HG03108 (cell line): Measurements from ENCODE around the gene ANKRD52.
"Not testable (repeated sequence)": the region's sequence is repeated elsewhere in the genome, so short reads cannot be mapped to it uniquely, and the experiment has no call there.

Source experiments
- ATAC-seq: cut with Tn5 transposase; IDR thresholded peaks from one replicate; pipeline ENCODE4 v1.9.1; 2021; ENCODE audit warnings: moderate library complexity; ENCODE audit not compliant: unreplicated experiment

Gene ANKRD52

DNA sequence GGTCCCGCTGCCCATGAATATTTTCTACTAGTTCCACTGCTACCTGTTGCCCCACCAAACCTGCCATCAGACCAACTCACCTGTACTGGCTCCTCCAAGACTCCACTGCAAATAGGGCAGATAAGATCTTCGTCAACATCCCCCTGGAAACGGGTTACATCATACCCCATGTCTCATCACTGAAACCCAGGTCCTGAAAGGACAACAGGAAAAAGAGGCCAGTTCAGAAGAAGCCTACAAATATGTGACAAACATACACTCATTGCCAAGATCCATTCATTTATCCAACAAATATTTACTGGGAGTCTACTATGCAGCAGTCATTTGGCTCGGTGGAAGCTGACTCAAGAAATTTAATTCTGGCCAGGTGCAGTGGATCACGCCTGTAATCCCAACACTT, 44.3 kb downstream of the ANKRD52 start:
- no peak for ATAC-seq

DNA sequence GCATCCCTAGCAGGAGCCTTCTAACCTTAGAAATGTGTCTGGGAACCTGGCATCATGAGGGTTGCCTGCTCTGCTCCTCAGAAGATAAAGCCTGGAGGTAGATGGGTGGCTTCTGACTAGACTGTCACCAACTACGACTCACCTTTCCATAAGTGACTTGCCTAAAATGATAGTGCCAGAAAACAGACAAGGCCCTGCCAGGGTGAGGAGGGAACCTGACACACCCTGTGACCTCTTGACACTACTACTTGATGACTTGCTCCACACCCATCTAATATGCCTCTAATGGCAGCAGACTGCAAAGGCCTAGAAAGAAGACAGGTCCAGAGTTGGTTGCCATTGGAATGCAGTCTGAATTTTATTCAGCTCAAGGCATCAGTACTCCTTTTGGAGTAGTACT, 45.8 kb downstream of the ANKRD52 start:
- no peak for ATAC-seq

DNA sequence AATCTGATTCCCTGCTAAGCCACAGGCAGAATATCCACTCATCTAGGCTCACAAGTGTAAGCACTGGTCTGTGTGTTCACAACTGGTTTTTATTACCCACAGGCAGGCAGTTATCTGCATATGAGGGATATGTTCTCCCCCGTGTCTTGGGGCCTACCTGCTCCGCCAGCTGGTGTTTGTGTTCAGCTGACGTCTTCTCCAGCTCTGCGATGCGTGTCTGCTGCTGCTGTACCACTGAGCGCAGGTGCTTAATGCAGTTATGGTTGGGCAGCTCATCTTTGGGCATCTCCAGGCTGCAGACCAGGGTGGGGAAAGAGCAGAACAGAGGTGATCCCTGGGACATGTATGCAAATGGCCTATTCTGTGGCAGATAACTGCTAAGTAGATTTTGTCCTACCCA, 50.2 kb downstream of the ANKRD52 start:
- no peak for ATAC-seq

DNA sequence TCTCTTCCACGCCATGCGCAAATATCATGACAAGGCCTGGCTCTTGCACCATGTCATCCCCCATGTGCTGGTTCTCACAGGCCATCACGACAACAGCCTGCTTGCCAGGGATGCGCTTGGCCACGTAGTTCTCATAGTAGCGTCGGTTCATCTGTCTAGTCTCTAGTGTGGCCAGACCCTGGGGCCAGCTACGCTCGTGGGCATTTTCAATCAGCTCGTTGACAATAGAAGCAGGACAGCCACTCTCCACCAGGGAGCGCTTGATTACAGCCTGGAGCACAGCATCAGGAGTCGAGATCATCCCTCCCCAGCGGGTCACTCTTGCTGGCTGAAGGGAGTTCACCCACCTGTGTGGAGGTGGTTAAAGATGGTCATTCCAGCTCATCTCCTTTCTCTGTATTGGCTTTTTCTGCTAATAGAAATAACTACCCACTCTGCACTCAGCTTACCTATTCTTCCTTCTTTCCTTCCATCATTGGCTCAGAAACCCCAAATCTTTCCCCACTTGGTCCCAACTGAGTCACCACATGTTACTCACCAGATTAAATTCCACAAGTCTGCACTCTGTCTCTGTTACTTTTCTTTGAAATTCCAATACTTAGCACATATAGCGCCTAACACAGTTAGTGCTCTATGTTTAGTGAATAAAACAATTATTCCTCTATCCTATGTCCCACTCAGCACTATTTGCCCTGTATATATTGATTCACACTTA, 51.6 kb downstream of the ANKRD52 start:
- no peak for ATAC-seq

GRCh38 chr12:56205445-56205844, 52.7 kb downstream of the ANKRD52 start:
- ATAC-seq = no peak

- ATAC-seq = no peak
Measured at GRCh38 chr12:56204275-56204674, 53.9 kb downstream of the ANKRD52 start.

DNA sequence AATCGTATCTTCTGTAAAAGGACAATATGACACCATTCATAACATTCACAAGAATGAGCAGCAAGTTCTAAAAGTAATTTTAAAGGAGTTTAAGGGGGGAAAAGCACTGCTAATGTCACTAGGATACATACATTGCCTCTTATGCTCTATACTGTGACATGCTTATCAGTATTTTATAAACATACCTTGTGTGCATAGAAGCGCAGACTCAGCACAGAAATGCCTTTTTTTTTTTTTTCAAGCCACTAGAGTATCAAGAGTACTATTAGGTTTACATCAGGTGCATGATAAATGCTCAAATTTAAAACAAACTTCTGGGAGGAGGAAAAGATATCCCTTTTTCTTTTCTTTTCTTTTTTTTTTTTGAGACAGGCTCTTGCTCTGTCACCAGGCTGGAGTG, 55.3 kb downstream of the ANKRD52 start:
- ATAC-seq = no peak

GRCh38 chr12:56202366-56202765, 55.8 kb downstream of the ANKRD52 start:
- ATAC-seq = no peak

GRCh38 chr12:56198836-56199235, 59.3 kb downstream of the ANKRD52 start:
- ATAC-seq = no peak

GRCh38 chr12:56197921-56198635, 60.1 kb downstream of the ANKRD52 start:
- ATAC-seq = no peak

- not testable (repeated sequence) for ATAC-seq
Measured at GRCh38 chr12:56196818-56197550, 61.2 kb downstream of the ANKRD52 start.

GRCh38 chr12:56193025-56193578, 65.1 kb downstream of the ANKRD52 start:
- ATAC-seq = no peak

- ATAC-seq = no peak
Measured at GRCh38 chr12:56192582-56192981, 65.6 kb downstream of the ANKRD52 start.

DNA sequence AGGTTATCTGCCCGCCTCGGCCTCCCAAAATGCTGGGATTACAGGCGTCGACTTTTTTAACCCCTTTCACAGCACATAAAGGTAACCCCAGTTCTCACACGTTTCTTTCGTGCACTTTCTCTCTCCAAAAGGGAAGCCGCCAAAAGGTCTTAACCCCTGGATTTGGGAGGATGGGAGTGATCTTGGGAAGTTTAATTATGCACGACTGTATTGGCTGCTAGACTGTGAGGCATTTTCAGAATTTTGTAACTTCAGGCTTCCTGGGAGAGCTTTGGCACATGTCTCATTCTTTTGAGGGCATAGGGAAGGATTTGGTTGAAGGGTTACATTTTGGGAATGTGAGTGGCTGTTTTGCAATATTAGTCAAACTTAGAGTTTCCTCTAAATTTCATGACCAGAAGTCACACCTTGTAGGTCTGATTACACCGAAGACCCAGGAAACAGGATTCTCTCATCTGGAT, 67.5 kb downstream of the ANKRD52 start:
- no peak for ATAC-seq

DNA sequence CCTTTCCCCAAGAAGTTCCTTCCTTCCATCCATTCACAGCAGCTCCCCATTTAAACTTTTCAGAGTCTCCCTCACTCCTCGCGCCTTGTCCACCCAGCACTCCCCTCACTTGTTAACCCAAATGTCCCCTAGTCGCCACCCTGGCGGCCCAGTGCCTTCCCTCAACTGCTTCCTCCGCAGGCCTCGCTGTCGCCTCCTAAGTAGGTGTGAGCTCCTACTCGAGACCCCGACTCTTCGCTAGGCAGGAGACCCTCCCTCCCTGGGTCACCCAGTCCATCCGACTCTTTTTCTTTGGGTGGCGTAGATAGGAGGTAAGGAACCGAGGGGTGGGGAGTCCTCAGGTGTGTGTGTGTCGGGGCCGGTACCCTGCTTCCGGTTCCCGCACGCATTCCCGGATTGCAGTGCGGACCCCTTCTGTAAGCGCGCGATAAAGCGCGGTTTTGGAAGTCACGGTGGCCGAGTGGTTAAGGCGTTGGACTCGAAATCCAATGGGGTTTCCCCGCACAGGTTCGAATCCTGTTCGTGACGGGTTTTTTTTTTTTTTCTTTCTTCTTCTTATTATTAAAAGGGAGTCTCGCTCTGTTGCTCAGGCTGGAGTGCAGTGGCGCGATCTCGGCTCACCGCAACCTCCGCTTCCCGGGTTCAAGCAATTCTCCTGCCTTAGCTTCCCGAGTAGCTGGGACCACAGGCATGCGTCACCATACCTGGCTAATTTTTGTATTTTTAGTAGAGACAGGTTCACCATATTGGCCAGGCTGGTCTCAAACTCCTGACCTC, 68.1 kb downstream of the ANKRD52 start:
- ATAC-seq = peak; percentile 21

DNA sequence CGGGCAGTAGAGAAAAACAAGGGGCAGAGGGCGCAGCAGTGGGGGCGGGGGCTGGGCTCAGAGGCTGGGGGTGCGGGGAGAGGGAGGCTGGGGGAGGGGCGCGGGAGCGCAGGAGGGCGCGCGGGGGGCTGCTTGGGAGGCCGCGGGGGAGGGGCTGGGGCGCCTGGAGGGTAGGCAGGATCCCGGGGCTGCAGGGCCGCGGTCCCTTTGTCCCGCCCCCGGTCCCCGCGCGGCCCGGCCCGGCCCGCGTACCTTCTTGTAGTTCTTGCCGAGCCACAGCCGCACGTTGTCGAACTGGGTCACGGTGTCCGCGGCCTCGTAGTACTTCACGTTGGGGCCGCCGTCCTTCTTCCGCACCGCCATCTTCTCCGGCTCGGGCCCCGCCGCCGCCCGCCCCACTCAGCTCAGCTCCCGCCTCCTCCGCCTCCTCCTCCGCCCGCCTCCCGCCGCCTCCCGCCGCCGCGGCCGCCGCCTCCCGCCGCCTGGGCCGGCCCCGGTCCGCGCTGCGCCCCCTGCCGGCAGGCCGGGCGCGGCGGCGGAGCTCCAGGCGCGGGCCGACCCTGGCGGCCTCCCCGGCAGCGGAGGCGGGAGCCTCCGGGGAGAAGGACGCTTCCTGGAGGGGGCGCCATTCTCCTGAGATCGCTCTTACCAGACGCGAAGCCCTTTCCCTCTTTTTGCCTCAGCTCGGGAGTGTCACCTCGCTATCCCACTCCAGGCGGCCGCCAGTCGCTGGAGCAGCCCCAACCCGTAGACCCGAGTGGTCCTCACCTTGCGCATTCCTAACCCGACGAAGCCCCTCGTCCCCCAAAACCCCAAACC, 68.9 kb downstream of the ANKRD52 start, which contains the start of gene SMARCC2:
SMARCC2 (minus strand) TSS at position 385 of the 819 bp plus-strand sequence; CDS start at position 363, 22 bp downstream.
- peak; percentile 78 for ATAC-seq

DNA sequence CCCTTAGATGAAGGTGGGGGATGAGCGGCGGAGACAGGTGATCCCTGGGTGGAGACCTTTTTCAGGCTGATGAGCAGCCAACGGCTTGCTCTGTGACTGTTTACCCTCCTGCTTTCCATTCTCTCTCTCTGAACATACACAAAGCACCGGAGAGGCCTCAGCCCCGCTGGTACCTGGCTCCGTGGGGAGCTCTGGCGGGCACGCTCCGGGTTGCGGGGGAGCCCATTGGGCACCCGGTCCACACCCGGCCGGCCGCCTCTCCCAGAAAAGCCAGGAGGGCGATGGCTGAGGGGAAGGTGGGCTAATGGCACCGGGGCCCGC, 69.4 kb downstream of the ANKRD52 start:
- no peak for ATAC-seq

GRCh38 chr12:56188131-56188777, 69.9 kb downstream of the ANKRD52 start:
- ATAC-seq = no peak
